ENCODE results near the gene MVK.

The MVK gene

DNA sequence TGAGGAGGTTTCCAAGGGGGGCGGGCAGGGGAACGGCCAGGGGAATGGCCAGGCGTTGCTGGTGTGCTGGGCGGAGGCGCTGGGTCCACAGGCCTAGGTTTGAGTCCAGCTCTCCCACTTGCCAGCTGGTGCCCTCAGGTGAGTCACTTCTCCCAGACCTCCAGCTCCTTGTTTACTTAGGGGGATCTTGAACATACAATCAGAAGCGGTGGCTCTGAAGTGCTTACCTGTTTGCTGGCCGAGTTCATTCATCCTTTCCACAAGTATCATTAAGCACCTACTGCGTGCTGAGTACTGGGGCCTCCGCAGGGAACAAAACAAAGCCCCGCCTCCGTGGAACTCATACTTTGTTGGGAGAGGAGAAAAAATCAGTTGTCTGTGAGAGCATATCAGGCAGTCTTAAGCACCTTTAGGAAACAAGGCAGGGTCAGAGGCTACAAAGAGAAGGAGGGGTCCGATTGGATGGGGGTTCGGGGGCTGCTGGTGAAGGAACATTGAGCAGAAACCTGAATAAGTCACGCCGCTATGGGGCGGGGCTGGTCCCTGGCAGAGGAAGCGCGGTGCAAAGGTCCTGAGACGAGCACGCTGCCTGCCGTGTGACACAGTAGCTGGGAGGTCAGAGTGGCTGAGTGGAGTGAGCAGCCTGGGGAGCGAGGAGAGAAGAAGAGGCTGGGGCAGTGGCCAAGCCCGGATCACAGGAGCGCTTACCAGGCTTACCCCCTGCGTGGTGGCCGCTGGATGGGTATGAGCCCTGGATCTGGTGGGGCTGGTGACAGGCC, 15.1 kb downstream of the MVK start:
- in situ Hi-C loops (cut with HindIII; ENCODE audit: low sequenced_read_pairs), result no loop called here

DNA sequence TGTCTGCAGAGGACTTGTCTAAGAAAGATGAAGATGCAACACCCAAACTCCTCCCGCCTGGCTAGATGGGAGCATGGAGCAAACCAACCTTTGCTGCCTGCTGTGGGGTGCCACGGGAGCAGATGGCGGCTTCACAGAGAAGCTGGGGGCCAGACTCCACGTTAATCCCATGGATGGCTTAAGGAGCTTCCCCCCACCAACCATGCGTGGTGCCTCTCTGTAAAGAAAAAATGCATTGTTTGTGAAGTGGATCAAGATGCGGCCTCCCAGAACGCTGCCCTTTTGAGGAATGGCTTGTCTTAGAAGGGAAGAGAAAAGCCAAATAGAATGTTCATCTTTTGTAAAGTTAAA, 15.6 kb downstream of the MVK start:
- in situ Hi-C loops (cut with HindIII; ENCODE audit: low sequenced_read_pairs), result no loop called here

GRCh38 chr12:109589691-109590245, 16.2 kb downstream of the MVK start:
- in situ Hi-C loops (cut with HindIII; ENCODE audit: low sequenced_read_pairs), result no loop called here

GRCh38 chr12:109590566-109590965, 17.0 kb downstream of the MVK start:
- in situ Hi-C loops (cut with HindIII; ENCODE audit: low sequenced_read_pairs), result no loop called here

DNA sequence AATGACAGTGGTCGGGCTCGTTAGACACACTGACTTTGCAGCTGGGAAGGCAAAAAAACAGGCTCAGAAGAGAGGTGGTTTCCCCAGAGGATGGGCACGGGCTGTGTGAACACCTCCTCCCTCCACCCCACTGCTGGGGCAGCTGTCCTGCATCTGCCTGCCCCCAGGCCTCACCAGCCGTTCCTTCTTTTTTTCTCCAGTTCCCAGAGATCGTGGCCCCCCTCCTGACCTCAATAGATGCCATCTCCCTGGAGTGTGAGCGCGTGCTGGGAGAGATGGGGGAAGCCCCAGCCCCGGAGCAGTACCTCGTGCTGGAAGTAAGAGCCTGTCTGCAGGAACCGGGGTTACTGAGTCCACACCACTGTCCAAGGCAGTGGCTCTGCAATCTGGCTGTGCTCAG, 17.4 kb downstream of the MVK start:
- in situ Hi-C loops (cut with HindIII; ENCODE audit: low sequenced_read_pairs), result no loop called here

- in situ Hi-C loops (cut with HindIII; ENCODE audit: low sequenced_read_pairs), result no loop called here
Observed at GRCh38 chr12:109592195-109592904, 18.8 kb downstream of the MVK start.

DNA sequence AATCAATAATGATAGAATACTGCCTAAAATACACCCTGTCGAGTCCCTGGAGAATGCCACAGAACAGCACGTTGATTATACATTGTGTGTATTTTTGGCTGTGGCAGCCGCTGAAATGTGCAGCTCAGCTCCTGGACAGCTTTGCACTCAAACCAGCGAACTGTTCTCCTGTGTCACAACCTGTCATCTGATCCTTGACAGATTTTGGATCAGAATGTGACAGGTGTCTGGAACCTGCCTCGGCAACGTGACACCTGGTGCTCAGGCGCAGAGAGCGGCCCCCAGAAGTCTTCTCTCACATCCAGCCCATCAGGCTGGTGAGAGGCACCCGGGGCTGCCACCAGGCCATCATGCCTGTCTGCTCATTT, 19.3 kb downstream of the MVK start:
- in situ Hi-C loops (cut with HindIII; ENCODE audit: low sequenced_read_pairs), result no loop called here

DNA sequence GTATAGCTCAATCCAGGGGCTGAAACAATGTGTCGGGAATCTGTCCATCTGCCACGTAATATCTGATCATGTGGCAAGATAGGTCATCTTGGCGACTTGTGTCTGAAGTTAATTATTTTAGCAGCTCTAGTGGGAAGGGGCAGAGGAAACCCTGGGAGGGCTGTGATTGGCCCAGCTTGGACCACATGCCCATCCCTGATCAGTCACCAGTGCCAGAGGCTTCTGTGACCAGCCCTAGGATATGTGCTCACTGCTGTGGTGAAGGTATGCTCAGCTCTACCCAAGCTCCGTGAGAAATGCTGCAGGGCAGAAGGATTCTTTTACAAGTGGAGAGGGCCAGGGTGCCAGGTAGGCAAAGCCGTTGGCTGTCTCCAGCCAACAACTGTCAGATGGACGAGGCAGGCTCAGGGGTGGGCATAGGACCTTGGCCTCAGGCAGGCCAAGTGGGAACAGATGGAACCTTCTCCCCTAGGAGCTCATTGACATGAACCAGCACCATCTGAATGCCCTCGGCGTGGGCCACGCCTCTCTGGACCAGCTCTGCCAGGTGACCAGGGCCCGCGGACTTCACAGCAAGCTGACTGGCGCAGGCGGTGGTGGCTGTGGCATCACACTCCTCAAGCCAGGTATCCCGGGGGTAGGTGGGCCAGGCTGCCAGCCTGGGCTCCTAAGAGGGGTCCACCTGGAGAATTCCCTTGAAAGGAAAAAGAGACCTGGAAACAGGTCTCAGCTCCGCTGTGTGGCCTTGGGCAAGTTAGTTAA, 21.1 kb downstream of the MVK start:
- in situ Hi-C loops (cut with HindIII; ENCODE audit: low sequenced_read_pairs), result no loop called here

DNA sequence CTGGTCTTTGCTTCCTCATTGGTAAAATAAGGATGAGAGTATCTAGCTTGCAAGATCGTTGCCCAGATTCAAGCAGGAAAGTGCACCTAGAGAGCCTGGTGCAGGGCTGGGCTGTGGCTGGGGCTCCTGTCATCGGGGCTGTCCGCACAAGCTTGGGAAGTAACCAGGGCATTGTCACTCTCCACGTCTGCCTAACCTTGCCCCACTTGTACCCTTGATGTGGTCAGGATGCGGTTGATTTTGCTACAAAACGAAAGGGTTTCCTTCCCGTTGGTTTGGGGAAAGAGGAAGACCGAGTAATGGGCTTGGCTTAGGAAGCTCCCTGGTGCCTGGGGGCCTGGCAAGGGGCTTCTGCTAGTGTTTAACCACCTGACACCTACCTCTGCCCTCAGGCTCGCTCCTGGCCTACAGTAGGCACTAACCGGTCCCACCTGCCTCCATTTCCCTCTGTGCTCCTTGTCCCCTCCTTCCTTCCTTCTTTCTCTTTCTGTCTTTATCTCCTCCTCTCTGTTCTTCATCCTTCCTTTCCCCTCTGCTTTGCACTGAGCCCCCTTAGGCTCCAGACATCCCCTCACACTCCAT, 21.8 kb downstream of the MVK start:
- in situ Hi-C loops (cut with HindIII; ENCODE audit: low sequenced_read_pairs), result no loop called here

GRCh38 chr12:109596418-109597244, 23.0 kb downstream of the MVK start:
- in situ Hi-C loops (cut with HindIII; ENCODE audit: low sequenced_read_pairs), result no loop called here

- in situ Hi-C loops (cut with HindIII; ENCODE audit: low sequenced_read_pairs), result no loop called here
Observed at GRCh38 chr12:109597414-109597794, 23.8 kb downstream of the MVK start.

DNA sequence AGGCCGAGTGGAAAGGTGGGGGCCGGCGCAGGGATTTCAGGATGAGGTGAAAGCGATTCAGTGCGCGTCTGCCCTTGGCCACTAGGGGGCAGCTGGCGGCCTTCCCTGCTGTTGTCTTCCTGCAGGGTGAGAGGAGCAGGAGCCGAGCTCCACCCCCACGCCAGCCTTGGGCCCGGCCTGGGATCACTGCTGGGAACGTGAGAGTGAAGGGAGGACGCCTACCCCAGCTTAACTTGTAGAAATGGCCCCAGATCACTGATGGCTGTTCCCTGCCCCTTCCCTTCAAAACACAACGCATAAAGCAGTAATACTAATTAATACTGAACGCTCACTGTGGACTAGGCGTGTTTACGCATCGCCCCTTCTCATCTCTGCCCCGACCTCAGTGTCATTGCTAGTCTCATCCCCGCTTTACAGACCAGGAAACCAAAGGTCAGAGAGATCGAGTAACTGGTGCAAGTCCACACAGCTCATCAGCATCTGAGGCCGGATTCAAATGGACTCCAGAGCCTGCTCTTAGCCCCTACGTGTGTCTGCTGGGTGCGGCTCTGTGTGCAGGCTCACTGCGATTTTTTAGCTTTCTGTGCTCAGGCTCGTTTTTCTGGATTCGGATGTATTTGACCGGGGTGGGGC, 24.3 kb downstream of the MVK start:
- in situ Hi-C loops (cut with HindIII; ENCODE audit: low sequenced_read_pairs), result no loop called here

GRCh38 chr12:109598428-109598854, 24.8 kb downstream of the MVK start:
- in situ Hi-C loops (cut with HindIII; ENCODE audit: low sequenced_read_pairs), result no loop called here

- in situ Hi-C loops (cut with HindIII; ENCODE audit: low sequenced_read_pairs), result no loop called here
Observed at GRCh38 chr12:109599087-109599486, 25.5 kb downstream of the MVK start.

GRCh38 chr12:109600481-109600880, 26.9 kb downstream of the MVK start:
- in situ Hi-C loops (cut with HindIII; ENCODE audit: low sequenced_read_pairs), result loop anchor here (25.0 kb wide), 1 partner anchor 187 kb away; no protein-coding TSS in a partner anchor

- in situ Hi-C loops (cut with HindIII; ENCODE audit: low sequenced_read_pairs), result loop anchor here (25.0 kb wide), 1 partner anchor 186 kb away; no protein-coding TSS in a partner anchor
Observed at GRCh38 chr12:109600995-109601394, 27.4 kb downstream of the MVK start.

- in situ Hi-C loops (cut with HindIII; ENCODE audit: low sequenced_read_pairs), result loop anchor here (25.0 kb wide), 1 partner anchor 186 kb away; no protein-coding TSS in a partner anchor
Observed at GRCh38 chr12:109601557-109601956, 28.0 kb downstream of the MVK start.

- in situ Hi-C loops (cut with HindIII; ENCODE audit: low sequenced_read_pairs), result loop anchor here (25.0 kb wide), 1 partner anchor 185 kb away; no protein-coding TSS in a partner anchor
Observed at GRCh38 chr12:109602132-109602531, 28.5 kb downstream of the MVK start.

GRCh38 chr12:109604132-109604585, 30.6 kb downstream of the MVK start:
- in situ Hi-C loops (cut with HindIII; ENCODE audit: low sequenced_read_pairs), result loop anchor here (25.0 kb wide), 1 partner anchor 183 kb away; no protein-coding TSS in a partner anchor
